IMR-90 (cell line): Measurements from ENCODE around the gene OSCAR. TPM values are rescaled to one million over a fixed set of nuclear protein-coding genes. Genes with fewer than 3 reads are reported as not detected.

Experiments used
- ATAC-seq: fragments of 200-7000 bp; cut with Tn5 transposase; 2 replicates; pipeline ENCODE4 v1.9.1; 2020; ENCODE audit warnings: low read depth, mild to moderate bottlenecking, moderate library complexity
- BruUV-seq: library from RNA; stranded (reverse); fragments of 400-500 nt; replicated peaks from 2 replicates; lab custom pipeline; 2021; lab: Mats Ljungman, UMichigan
- CTCF ChIA-PET: fragments of 300-600 bp; formaldehyde crosslinking; extraction: SDS; loops from one replicate; lab custom pipeline; 2021; ENCODE audit warnings: antibody characterized with exemption; lab: Yijun Ruan, JAX
- POLR2A ChIA-PET: fragments of 300-600 bp; sonication (Branson Sonifier 250); formaldehyde crosslinking; loops from one replicate; lab custom pipeline; 2022; ENCODE audit warnings: antibody characterized with exemption; ENCODE audit not compliant: unreplicated experiment; lab: Charles Lee
- DNase-seq: peaks from one replicate; pipeline ENCODE4 v3.0.0; 2013
- H2AFZ ChIP-seq: replicated peaks from 2 replicates; pipeline ENCODE3; 2013; ENCODE audit warnings: low read length, mild to moderate bottlenecking; ENCODE audit not compliant: poor library complexity
- H2AK5ac ChIP-seq: 2 replicates; pipeline ENCODE4 v1.6.1; 2013; ENCODE audit warnings: low read depth, low read length, inconsistent platforms
- H2AK9ac ChIP-seq: replicated peaks from 2 replicates; pipeline ENCODE3; 2013; ENCODE audit warnings: mild to moderate bottlenecking, low read depth, low read length, moderate library complexity; ENCODE audit not compliant: poor library complexity
- H2BK120ac ChIP-seq: 2 replicates; pipeline ENCODE4 v1.6.1; 2013; ENCODE audit warnings: low read depth, low read length, inconsistent platforms
- H2BK15ac ChIP-seq: 3 replicates; pipeline ENCODE4 v1.6.1; 2013; ENCODE audit warnings: low read depth, low read length, inconsistent platforms
- H2BK20ac ChIP-seq: 2 replicates; pipeline ENCODE4 v1.6.1; 2013; ENCODE audit warnings: low read depth, mild to moderate bottlenecking, inconsistent platforms, low read length, moderate library complexity
- H2BK5ac ChIP-seq: 2 replicates; pipeline ENCODE4 v1.6.1; 2013; ENCODE audit warnings: mild to moderate bottlenecking, low read depth, low read length, inconsistent platforms; ENCODE audit not compliant: poor library complexity, severe bottlenecking
- H3K14ac ChIP-seq: replicated peaks from 2 replicates; pipeline ENCODE4 v1.6.1; 2013; ENCODE audit warnings: low read depth, low read length, inconsistent platforms
- H3K18ac ChIP-seq: 2 replicates; pipeline ENCODE4 v1.6.1; 2013; ENCODE audit warnings: low read depth, low read length, control low read depth
- H3K23ac ChIP-seq: 2 replicates; pipeline ENCODE4 v1.6.1; 2013; ENCODE audit warnings: low read depth, low read length, inconsistent platforms
- H3K27ac ChIP-seq: 2 replicates; pipeline ENCODE4 v1.5.1; 2013; ENCODE audit warnings: mild to moderate bottlenecking, control low read depth, low read length; ENCODE audit not compliant: insufficient read depth
- H3K27me3 ChIP-seq: 2 replicates; pipeline ENCODE4 v1.6.1; 2013; ENCODE audit warnings: low read length; ENCODE audit not compliant: control insufficient read depth, insufficient read depth
- H3K36me3 ChIP-seq: 2 replicates; pipeline ENCODE4 v1.6.1; 2013; ENCODE audit warnings: low read length, mixed read lengths; ENCODE audit not compliant: control insufficient read depth, insufficient read depth
- H3K4ac ChIP-seq: 2 replicates; pipeline ENCODE4 v1.6.1; 2013; ENCODE audit warnings: low read depth, low read length, inconsistent platforms
- H3K4me1 ChIP-seq: 2 replicates; pipeline ENCODE4 v1.6.1; 2013; ENCODE audit warnings: low read length, mixed read lengths; ENCODE audit not compliant: control insufficient read depth, insufficient read depth
- H3K4me2 ChIP-seq: 2 replicates; pipeline ENCODE4 v1.6.1; 2013; ENCODE audit warnings: low read depth, mild to moderate bottlenecking, control low read depth, low read length, moderate library complexity
- H3K4me3 ChIP-seq: 2 replicates; pipeline ENCODE4 v1.5.1; 2013; ENCODE audit warnings: low read depth, mild to moderate bottlenecking, control low read depth, low read length, moderate library complexity; ENCODE audit not compliant: insufficient read depth
- H3K56ac ChIP-seq: 2 replicates; pipeline ENCODE4 v1.6.1; 2013; ENCODE audit warnings: low read length, inconsistent platforms; ENCODE audit not compliant: insufficient read depth; ENCODE audit errors: extremely low read depth
- H3K79me1 ChIP-seq, 2 experiments: 2 replicates each; pipeline ENCODE4 v1.6.1; 2013; ENCODE audit warnings: low read length in 2 of 2, inconsistent platforms in 1 of 2, low read depth in 1 of 2
- H3K9ac ChIP-seq: 2 replicates; pipeline ENCODE4 v1.6.1; 2013; ENCODE audit warnings: low read depth, low read length, control low read depth
- H3K9me1 ChIP-seq: 2 replicates; pipeline ENCODE4 v1.6.1; 2013; ENCODE audit warnings: low read length, inconsistent platforms; ENCODE audit not compliant: insufficient read depth
- H3K9me3 ChIP-seq: 2 replicates; pipeline ENCODE4 v1.6.1; 2013; ENCODE audit warnings: low read length; ENCODE audit not compliant: control insufficient read depth, insufficient read depth
- H4K20me1 ChIP-seq: 2 replicates; pipeline ENCODE4 v1.6.1; 2013; ENCODE audit warnings: low read length, inconsistent platforms; ENCODE audit not compliant: insufficient read depth
- H4K5ac ChIP-seq: 2 replicates; pipeline ENCODE4 v1.6.1; 2013; ENCODE audit warnings: mild to moderate bottlenecking, low read depth, low read length, control low read depth
- H4K8ac ChIP-seq, 2 experiments: 2 replicates each; pipeline ENCODE4 v1.6.1; 2013; ENCODE audit warnings: low read depth in 2 of 2, low read length in 2 of 2, control low read depth in 1 of 2, inconsistent platforms in 1 of 2
- H4K91ac ChIP-seq: 2 replicates; pipeline ENCODE4 v1.6.1; 2013; ENCODE audit warnings: low read depth, low read length, inconsistent platforms; ENCODE audit not compliant: insufficient read depth
- BHLHE40 ChIP-seq: fragments of 150-350 bp; IDR thresholded peaks from 2 replicates; pipeline ENCODE4 v1.6.1; 2016; ENCODE audit warnings: mild to moderate bottlenecking, low read depth, low read length
- CEBPB ChIP-seq: IDR thresholded peaks from 2 replicates; pipeline ENCODE4 v1.6.1; 2012; ENCODE audit warnings: low read depth, low read length, improper control_type of control experiment
- CTCF ChIP-seq: conservative IDR thresholded peaks from 2 replicates; pipeline ENCODE4 v1.5.1; 2012; ENCODE audit warnings: mild to moderate bottlenecking, low read depth, low read length, improper control_type of control experiment
- ELK1 ChIP-seq: fragments of 150-350 bp; IDR thresholded peaks from 2 replicates; pipeline ENCODE4 v1.6.1; 2016; ENCODE audit warnings: low read depth, mild to moderate bottlenecking, low read length, moderate library complexity, borderline replicate concordance
- FOS ChIP-seq: fragments of 150-350 bp; IDR thresholded peaks from 2 replicates; pipeline ENCODE4 v1.6.1; 2016; ENCODE audit warnings: low read depth, low read length
- MAZ ChIP-seq: IDR thresholded peaks from 2 replicates; pipeline ENCODE4 v1.6.1; 2012; ENCODE audit warnings: low read depth, mild to moderate bottlenecking, low read length, improper control_type of control experiment, moderate library complexity, borderline replicate concordance
- NFE2L2 ChIP-seq: fragments of 150-350 bp; IDR thresholded peaks from 2 replicates; pipeline ENCODE4 v1.6.1; 2016; ENCODE audit warnings: low read depth, mild to moderate bottlenecking, low read length
- POLR2A ChIP-seq: IDR thresholded peaks from 2 replicates; pipeline ENCODE4 v1.6.1; 2012; ENCODE audit warnings: mild to moderate bottlenecking, low read depth, low read length
- RAD21 ChIP-seq: IDR thresholded peaks from 2 replicates; pipeline ENCODE4 v1.6.1; 2012; ENCODE audit warnings: low read length, improper control_type of control experiment
- RCOR1 ChIP-seq: IDR thresholded peaks from 2 replicates; pipeline ENCODE4 v1.6.1; 2012; ENCODE audit warnings: mild to moderate bottlenecking, low read length, improper control_type of control experiment; ENCODE audit not compliant: insufficient replicate concordance
- WGBS, 2 experiments: methylation state at CpG; one replicate each; pipeline versions ENCODE4 v1.1.5 to v1.1.7; 2013; ENCODE audit warnings: missing lambda C conversion rate in 2 of 2; ENCODE audit not compliant: insufficient read length in 1 of 2; ENCODE audit errors: extremely low coverage in 2 of 2; 5-methylcytosine and 5-hydroxymethylcytosine counted together
- dilution Hi-C: fragments of 300-500 bp; cut with HindIII; formaldehyde crosslinking; loops from one replicate; pipeline ENCODE4 v1.14.3; 2018; ENCODE audit warnings: low sequenced_read_pairs; ENCODE audit not compliant: unreplicated experiment
- in situ Hi-C: fragments of 300-500 bp; cut with MboI; formaldehyde crosslinking; loops from 3 replicates; pipeline ENCODE4 v1.14.3; 2019; ENCODE audit warnings: low sequenced_read_pairs, inconsistent platforms, mixed read lengths
- intact Hi-C: fragments of 100-400 bp; cut with micrococcal nuclease; formaldehyde crosslinking; loops from 2 replicates; pipeline ENCODE4 v1.10.0; 2022
- polyA plus RNA-seq, 3 experiments: library from polyadenylated mRNA; depleted of rRNA; stranded (reverse); fragments of >200 nt; gene quantifications; 2 replicates each; pipeline ENCODE4 v1.2.3, GENCODE V29; 2012; ENCODE audit warnings: low replicate concordance in 1 of 3
- total RNA-seq: library from RNA; depleted of rRNA; stranded (reverse); fragments of >200 nt; gene quantifications from 2 replicates; pipeline ENCODE4 v1.2.3, GENCODE V29; 2012
- TF ChIP-seq, protein P1 (sequence below): fragments of 150-350 bp; IDR thresholded peaks from 2 replicates; pipeline ENCODE4 v1.6.1; 2017; ENCODE audit warnings: mild to moderate bottlenecking, antibody characterized with exemption, low read length, low read depth

Gene OSCAR
- total and polyA plus RNA-seq, 2 of the 4 experiments (the other 2 are of a cell fraction): 0.15 TPM; not detected in 1

GRCh38 chr19:54149021-54149812, 48.6 kb upstream of the OSCAR start:
- no peak for ATAC-seq
- H3K36me3 ChIP-seq: peaks cover 88% of the 10 kb centered on the region
- CTCF ChIA-PET: no interaction called here
- H2BK120ac ChIP-seq: no peak overlapping the region
- no peak overlapping the region for H2AK9ac ChIP-seq
- intact Hi-C loops (no loop called here), dilution Hi-C loops (no loop called here), in situ Hi-C loops (loop anchor here (25.0 kb wide), 1 partner anchor 1513 kb away; the partner anchor contains the start of gene U2AF2)
- H3K27me3 ChIP-seq: no peaks in the 10 kb centered on the region
- POLR2A ChIA-PET: no interaction called here
- H3K4ac ChIP-seq: no peak overlapping the region
- no peak overlapping the region for H3K4me2 ChIP-seq
- no peak overlapping the region for H3K4me3 ChIP-seq
- H3K79me1 ChIP-seq: peaks cover 8 to 18% of the 10 kb centered on the region in 2 experiments; a peak in 3 of 4 replicates
- no peak overlapping the region for H2BK5ac ChIP-seq
- H3K9ac ChIP-seq: no peak overlapping the region
- H3K14ac ChIP-seq: no peak overlapping the region
- no peak overlapping the region for H2AFZ ChIP-seq
- no peaks in the 10 kb centered on the region for H3K4me1 ChIP-seq
- H4K20me1 ChIP-seq: peaks cover 11% of the 10 kb centered on the region; the same call in 1 of the 2 replicates
- H2AK5ac ChIP-seq: no peak overlapping the region
- WGBS, 2 experiments: 89% methylated on average over 9 of the region's 12 CpGs; no CpG with 5 or more reads in 1 of the 2 experiments
- no peak for TF ChIP-seq CEBPB
- no peak for TF ChIP-seq POLR2A
- no peak for TF ChIP-seq NFE2L2
- no peak for TF ChIP-seq BHLHE40
- no peak for TF ChIP-seq FOS
- TF ChIP-seq MAZ: no peak
- no peak for TF ChIP-seq ELK1
- no peak for TF ChIP-seq CTCF
- no peak for TF ChIP-seq RCOR1
- TF ChIP-seq, protein P1, sequence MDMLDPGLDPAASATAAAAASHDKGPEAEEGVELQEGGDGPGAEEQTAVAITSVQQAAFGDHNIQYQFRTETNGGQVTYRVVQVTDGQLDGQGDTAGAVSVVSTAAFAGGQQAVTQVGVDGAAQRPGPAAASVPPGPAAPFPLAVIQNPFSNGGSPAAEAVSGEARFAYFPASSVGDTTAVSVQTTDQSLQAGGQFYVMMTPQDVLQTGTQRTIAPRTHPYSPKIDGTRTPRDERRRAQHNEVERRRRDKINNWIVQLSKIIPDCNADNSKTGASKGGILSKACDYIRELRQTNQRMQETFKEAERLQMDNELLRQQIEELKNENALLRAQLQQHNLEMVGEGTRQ: no peak
- TF ChIP-seq RAD21: no peak
- no peaks in the 10 kb centered on the region for H3K9me3 ChIP-seq
- no TSS peak for BruUV-seq
- no peak for DNase-seq
- no peak overlapping the region for H3K27ac ChIP-seq
- H3K18ac ChIP-seq: no peak overlapping the region
- H4K8ac ChIP-seq: no peak overlapping the region
- H3K9me1 ChIP-seq: no peaks in the 10 kb centered on the region
- no peak overlapping the region for H4K5ac ChIP-seq
- H2BK15ac ChIP-seq: no peak overlapping the region
- no peak overlapping the region for H2BK20ac ChIP-seq
- H4K91ac ChIP-seq: no peak overlapping the region
- H3K56ac ChIP-seq: no peak overlapping the region
- no peak overlapping the region for H3K23ac ChIP-seq
